CD4-positive, alpha-beta T cell treated with Interferon gamma for 1 hour (primary cell): Measurements from ENCODE around the gene RGS6.

Experiments used
- DNase-seq: peaks from one replicate; pipeline ENCODE4 v3.0.0-alpha.2; 2020

The RGS6 gene

GRCh38 chr14:72017290-72017689, 85.1 kb downstream of the RGS6 start:
- no peak for DNase-seq

GRCh38 chr14:72023128-72024042, 91.2 kb downstream of the RGS6 start:
- no peak for DNase-seq

GRCh38 chr14:72024043-72024407, 91.8 kb downstream of the RGS6 start:
- DNase-seq: no peak

- no peak for DNase-seq
Observed at GRCh38 chr14:72024504-72024903, 92.3 kb downstream of the RGS6 start.

GRCh38 chr14:72026536-72026935, 94.3 kb downstream of the RGS6 start:
- DNase-seq: no peak

- no peak for DNase-seq
Observed at GRCh38 chr14:72027061-72027460, 94.8 kb downstream of the RGS6 start.

- DNase-seq: no peak
Observed at GRCh38 chr14:72033365-72033764, 101.1 kb downstream of the RGS6 start.

GRCh38 chr14:72040528-72040927, 108.3 kb downstream of the RGS6 start:
- no peak for DNase-seq

- DNase-seq: no peak
Observed at GRCh38 chr14:72045271-72045670, 113.0 kb downstream of the RGS6 start.

GRCh38 chr14:72045885-72046284, 113.7 kb downstream of the RGS6 start:
- DNase-seq: no peak

- DNase-seq: no peak
Observed at GRCh38 chr14:72049462-72049861, 117.2 kb downstream of the RGS6 start.

- no peak for DNase-seq
Observed at GRCh38 chr14:72052356-72052755, 120.1 kb downstream of the RGS6 start.

- no peak for DNase-seq
Observed at GRCh38 chr14:72053651-72054050, 121.4 kb downstream of the RGS6 start.

GRCh38 chr14:72054911-72055310, 122.7 kb downstream of the RGS6 start:
- no peak for DNase-seq

GRCh38 chr14:72057701-72058285, 125.6 kb downstream of the RGS6 start:
- DNase-seq: no peak

GRCh38 chr14:72060460-72060859, 128.2 kb downstream of the RGS6 start:
- DNase-seq: no peak

GRCh38 chr14:72060917-72061316, 128.7 kb downstream of the RGS6 start:
- DNase-seq: no peak

- DNase-seq: no peak
Observed at GRCh38 chr14:72061718-72062117, 129.5 kb downstream of the RGS6 start.

GRCh38 chr14:72063761-72064282, 131.6 kb downstream of the RGS6 start:
- no peak for DNase-seq

- DNase-seq: no peak
Observed at GRCh38 chr14:72064501-72064900, 132.3 kb downstream of the RGS6 start.

- no peak for DNase-seq
Observed at GRCh38 chr14:72070458-72070857, 138.2 kb downstream of the RGS6 start.

GRCh38 chr14:72075649-72076334, 143.6 kb downstream of the RGS6 start:
- DNase-seq: no peak

- DNase-seq: no peak
Observed at GRCh38 chr14:72081137-72081536, 148.9 kb downstream of the RGS6 start.

- no peak for DNase-seq
Observed at GRCh38 chr14:72084935-72085334, 152.7 kb downstream of the RGS6 start.
